GM21825 (cell line): ENCODE measurements around the gene NIN.
"Not testable (repeated sequence)": the region's sequence is repeated elsewhere in the genome, so short reads cannot be mapped to it uniquely, and the experiment has no call there.

Source experiments
- ATAC-seq: cut with Tn5 transposase; IDR thresholded peaks from one replicate; pipeline ENCODE4 v1.9.1; 2021; ENCODE audit warnings: mild to moderate bottlenecking, moderate library complexity; ENCODE audit not compliant: unreplicated experiment

NIN gene

DNA sequence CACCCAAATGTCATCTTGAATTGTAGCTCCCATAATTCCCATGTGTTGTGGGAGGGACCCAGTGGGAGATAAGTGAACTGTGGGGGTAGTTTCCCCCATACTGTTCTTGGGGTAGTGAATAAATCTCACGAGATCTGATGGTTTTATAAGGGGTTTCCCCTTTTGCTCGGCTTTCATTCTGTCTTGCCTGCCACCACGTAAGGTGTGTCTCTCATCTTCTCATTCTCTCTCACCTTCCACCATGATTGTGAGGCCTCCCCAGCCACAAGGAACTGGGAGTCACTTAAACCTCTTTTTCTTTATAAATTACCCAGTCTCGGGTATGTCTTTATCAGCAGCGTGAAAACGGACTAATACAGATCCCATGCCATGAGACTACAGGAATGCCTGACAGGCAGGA is 11.7 kb downstream of the NIN start:
- not testable (repeated sequence) for ATAC-seq

DNA sequence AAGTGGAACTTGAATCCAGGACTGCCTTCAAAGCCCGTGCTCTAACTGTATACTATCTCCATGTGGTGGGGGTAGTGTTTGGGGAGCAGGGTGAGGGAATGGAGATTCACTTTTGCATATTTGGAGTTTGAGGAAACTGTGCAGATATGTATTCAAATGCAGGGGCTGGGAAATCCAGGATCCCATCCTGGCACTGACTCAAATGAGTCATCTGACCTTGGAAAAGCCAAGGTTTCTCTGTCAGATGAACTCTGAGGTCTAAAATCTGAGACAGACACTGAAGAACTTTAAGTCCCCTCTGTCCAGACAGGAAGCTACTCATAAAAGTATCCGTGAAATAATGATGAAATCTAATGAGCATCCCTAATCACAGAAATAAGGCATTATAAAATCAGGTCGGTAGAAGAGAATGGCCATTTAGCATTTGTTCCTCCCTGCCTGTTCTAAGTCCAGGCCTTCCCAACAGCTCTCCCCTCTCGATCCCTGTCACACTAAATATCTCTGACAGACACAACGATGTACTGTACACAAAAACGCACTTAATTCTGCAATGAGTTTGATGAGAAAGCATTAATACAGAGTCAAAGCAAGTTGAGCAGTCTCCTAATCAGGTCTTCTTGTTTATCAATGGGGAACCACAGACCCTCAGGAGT is 14.4 kb downstream of the NIN start:
- ATAC-seq: no peak

DNA sequence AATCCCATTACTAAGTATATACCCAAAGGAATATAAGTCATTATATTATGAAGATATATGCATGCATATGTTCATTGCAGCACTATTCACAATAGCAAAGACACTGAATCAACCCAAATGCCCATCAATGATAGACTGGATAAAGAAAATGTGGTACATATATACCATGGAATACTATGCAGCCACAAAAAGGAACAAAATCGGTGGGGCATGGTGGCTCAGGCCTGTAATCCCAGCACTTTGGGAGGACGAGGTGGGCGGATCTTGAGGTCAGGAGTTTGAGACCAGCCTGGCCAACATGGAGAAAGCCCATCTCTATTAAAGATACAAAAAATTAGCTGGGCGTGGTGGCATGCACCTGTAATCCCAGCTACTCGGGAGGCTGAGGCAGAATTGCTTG is 15.4 kb downstream of the NIN start:
- ATAC-seq: not testable (repeated sequence)

DNA sequence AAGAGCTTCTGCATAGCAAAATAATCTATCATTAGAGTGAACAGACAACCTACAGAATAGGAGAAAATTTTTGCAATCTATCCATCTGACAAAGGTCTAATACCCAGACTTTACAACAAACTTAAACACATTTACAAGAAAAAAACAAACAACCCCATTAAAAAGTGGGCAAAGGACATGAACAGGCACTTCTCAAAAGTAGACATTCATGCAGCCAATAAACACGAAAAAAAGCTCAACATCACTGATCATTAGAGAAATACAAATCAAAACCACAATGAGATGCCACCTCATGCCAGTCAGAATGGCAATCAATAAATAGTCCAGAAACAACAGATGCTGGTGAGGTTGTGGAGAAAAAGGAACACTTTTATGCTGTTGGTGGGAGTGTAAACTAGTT is 15.9 kb downstream of the NIN start:
- ATAC-seq: not testable (repeated sequence)

DNA sequence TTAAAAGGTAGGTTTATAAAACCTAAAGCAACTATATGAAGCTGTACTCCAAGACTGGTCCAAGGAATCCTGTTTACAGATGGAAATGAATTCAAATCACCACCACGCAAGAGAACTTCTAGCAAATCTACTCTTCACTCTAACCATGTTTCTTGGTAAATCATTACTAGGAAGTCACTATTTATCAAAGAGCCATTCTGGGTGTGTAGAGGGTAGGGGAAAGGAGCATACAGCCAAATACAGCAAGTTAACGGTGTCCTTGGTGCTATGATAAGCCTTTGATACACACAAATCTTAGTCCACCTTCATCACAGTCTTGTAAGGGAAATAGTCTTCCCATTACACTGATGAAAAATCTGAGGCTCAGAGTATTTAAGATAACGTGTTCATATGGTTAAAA is 16.8 kb downstream of the NIN start:
- no peak for ATAC-seq

DNA sequence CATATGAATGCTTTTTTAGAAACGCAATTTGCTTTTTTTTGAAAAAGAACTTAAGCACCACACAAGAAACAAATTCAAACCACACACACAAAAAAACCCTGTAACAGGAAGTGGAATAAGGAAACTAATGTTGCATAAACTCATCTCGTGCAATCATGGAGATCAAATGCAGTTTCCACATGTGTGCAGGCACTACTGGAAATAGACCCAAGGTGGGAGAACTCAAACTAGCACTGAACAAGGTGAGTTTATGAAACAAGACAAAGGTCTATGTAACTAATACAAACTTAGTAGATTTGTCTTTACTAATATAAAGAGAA is 17.5 kb downstream of the NIN start:
- peak; percentile 64 for ATAC-seq

DNA sequence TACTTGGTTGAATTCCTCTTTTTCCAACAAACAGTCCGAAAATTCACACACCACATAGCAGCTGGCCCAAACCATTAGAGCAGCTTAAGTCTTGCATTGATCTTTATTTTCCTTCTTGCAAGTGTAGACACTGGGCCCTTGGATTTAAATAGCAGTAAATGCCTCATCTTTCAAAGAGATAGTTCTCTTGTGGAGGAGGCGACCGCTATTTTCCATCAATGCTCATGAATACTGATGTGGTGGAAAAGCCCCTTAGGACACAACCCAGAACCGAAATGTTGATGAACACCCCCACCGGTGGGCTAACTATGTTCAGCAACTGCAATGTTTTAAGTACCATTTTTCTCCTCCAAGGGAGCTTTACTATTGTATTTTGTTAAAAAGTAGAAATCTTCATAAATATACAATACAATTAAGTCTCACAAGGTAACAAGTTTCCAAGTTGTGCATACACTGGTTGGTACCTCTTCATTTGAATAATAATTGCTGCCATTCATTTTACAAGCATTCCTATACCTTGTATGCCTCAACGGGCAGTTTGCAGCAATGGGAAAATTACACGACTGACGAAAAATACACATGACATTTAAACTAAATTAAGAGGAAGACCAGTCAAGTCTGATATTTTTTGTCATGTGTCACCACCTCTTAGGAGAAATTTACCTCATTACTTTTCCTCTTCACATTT is 18.0 kb downstream of the NIN start:
- peak; percentile 31 for ATAC-seq

DNA sequence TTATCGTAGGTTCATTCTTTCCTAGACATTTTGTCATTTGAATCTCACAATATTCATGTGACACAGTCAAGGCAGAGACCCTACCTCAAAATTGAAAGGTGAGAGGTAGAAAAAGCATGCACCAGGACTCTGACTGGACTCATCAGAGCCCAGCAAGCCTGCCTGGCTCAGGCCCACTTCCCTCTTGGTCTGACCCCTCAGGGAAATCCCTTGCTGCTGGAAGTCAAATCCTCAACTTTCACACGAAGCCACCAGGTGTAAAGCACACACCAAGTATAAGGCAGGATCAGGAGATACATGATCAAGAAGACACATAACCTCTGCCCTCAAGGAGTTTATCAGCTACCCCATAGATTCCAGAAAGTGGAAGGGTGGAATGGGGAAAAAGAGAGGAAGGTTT is 18.8 kb downstream of the NIN start:
- ATAC-seq: no peak

DNA sequence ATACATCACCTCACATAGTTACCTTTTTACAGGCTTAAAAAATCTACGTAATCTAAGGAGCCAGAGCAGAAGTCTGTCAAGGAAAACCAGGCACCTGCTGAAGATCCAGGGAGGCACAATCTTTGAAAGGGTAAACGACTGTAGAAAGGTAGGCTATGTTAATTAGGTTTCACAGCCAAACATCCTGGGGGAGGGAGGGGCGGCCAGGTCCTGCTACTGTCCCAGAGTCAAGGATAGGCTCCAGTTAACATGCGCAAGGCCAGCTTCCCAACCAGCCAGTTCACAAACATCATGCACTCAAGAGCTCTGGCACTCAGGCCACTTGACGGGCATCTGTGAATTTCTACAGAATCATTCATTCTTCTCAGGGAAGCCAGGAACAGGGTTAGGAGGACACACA is 22.9 kb downstream of the NIN start:
- no peak for ATAC-seq

DNA sequence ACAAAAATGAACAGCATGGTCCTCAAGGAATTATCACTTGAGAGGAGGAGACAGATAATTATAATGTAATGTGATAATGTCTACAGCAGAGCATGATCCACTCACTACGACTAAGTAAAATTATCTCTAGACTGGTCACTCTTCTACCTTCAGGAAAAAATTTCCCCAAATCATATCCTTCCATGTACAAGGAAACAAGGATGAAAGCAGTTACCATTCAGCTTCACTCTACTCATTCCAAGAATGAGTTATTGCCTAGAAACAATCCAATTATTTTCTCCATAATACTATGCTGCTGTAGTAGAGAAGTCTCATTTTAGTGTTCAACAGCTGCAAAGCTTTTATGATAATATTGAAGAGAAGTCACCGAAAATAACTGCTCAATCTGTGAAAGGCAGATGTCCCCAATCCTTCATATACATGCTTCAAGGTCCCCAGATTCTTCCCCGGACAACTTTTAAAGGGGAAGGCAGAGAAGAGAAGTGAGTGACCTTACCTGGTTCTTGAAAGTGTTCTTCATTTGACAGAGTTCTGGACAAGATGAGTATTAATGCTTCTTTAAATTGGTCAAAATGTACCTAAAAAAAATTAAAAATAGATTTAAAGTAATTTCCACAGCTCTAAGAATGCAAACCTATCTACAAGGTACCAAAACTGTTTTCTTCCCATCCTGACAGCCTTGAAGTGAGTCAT is 24.6 kb downstream of the NIN start:
- no peak for ATAC-seq

DNA sequence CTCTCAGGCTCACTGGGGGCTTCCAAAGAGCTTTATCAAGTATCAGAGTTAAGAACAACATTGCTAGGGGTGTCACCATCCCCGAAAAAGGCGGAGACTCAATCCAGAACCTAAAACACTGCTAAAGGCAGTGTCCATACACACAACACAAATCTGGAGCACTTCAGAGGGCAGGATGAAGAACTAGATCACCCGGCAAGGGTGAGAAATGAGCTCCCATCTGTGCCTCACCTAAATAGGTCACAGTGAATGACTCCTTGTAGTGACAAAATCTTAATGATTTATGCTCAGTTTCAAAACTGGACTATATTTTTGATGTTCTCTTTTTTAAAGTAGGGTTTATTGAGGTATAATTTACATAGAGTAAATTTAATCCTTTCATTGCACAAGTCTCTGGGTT is 25.6 kb downstream of the NIN start:
- no peak for ATAC-seq

DNA sequence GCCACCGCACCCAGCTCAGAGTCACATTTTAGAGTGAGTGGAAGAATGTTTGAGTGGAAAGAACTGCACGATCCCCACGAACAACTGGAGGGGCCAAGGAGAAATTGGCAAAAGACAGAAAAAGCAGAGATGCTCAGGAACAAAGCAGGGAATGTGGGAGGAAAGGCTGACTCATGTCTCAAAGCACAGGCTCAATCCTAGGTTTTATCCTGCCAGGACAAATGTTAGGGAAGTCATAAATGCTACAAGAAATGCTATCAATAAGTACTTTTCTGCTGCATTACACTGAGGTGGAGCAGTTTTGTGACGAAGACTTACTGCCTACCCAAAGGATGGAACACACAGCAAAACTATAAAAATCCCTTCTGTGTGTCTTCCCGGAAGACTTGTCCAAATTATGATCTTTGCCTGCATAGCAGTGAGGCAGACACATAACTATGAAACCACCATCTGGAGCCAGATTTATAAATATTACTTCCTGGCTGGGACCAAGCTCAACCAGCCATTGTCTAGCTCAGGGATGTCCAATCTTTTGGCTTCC is 26.7 kb downstream of the NIN start:
- ATAC-seq: no peak

DNA sequence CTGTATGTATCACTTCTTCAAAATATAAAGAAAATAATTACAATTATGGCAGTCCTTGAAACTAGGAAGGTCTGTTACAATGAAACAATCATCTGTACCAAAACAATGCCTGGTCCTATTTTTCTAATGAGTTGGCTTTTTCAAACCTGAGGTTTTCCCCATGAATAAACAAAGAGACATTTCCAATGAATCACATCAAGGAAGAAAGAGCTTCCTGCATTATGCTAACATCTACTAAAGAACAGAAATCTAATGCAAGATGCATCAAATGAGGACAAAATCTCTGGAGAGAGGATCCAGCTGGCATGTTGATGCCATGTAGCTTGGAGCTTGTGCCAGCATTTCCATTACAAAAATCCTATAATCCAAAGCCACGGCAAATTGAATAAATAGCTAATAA is 29.3 kb downstream of the NIN start:
- ATAC-seq: no peak

DNA sequence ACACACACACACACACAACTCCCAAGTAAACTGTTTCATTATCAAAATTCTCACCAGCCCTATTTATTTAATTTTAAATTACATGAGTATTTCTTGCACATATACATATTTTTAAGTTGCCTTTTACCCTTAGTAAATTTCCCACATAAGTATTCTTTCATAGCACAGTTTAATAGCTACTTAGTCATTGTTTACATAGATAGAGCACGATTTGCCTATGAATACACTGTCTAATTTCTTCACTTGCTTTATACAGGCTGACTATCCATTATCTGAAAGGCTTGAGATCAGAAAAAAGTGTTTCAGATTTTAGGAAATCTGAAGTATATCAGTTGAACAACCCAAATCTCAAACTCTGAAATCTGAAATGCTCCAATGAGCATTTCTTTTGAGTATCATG is 30.9 kb downstream of the NIN start:
- ATAC-seq: no peak

DNA sequence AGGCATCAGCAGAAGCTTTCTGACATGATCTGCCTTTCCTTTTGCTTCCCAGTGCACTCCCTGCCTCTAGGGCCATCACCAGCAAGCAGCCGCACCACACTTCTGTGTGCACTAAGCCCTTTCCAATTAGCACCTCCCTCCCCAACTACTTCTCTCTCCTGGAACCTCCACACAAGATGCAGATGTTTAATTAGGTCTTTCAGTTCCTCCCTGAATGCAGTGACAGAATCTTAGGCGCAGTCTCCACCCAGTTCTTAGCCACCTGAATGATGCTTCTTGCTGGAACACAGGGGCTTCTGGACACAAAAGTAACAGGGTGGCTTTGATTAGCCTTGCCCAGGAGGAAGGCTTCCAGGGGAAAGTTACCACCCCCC is 32.9 kb downstream of the NIN start:
- ATAC-seq: peak; percentile 77

DNA sequence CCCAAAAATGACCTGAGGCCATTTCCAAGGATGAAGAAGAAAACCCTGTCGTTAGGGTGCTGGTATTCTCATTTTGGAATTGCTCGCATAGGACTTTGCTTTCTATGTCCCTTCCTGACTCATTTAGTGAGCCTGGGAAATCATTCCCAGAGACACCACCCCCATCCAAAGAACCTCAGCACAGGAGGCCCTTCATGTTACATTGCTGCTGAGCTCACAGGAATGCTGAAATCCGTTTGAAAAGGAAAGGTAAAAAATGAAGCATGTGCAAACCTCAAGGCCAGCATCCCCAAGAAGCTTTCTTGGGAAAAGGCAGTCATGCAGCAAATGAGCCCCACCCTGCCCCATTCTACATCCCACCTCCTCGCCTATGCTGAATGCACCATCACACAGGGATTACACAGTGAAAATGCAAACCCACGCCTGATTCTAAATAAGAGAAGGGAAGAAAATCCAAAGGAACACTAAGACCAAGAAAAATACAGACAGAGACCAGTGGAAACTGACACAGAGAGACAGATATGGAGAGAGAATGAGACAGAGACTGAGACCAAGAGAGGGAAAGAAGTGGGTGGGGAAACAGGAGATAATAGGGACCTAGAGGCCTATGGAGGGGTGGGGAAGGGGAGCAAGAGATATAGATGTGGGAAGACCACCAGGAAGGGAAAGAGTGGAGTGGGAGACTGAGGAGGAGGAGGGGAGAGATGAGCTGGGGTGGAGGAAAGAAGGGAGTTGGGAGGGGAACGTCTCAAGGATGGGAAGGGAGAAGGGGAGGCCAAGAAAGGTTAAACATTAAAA is 33.5 kb downstream of the NIN start:
- ATAC-seq: no peak

DNA sequence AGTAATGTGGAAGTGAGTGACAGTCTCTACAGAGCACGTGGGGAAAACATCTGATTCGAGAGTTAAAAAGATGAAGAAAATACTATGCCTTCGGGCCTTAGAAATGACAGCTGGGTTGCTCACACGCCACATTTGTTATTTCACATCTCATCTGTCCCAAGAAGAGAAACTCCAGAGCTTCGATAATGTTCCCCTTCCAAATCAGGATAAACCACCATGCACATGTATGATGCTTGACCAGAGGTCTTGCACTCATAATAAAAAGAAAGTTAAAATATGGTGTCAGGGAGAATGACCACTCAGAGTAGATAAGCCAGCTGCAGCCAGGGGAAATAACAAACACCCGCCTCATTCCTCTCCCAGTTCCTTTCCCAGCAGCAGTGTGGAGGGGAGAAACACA is 34.6 kb downstream of the NIN start:
- ATAC-seq: no peak

DNA sequence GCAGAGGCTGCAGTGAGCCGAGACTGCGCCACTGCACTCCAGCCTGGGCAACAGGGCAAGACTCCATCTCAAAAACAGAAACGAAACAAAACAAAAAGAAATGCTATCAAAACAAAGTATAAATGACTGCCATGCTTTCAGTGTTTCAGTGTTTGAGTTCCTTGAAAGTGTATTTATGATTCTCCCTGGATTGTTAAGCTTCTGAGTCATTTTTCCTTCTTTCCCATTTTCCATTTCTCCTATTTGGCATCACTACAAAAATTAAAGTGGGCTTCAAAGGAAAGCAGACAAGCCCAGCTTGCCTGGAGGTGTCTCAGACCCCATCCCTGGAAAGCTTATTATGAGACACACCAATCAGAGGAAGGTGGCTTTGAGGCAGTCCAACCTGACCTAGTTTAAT is 35.1 kb downstream of the NIN start:
- ATAC-seq: no peak

DNA sequence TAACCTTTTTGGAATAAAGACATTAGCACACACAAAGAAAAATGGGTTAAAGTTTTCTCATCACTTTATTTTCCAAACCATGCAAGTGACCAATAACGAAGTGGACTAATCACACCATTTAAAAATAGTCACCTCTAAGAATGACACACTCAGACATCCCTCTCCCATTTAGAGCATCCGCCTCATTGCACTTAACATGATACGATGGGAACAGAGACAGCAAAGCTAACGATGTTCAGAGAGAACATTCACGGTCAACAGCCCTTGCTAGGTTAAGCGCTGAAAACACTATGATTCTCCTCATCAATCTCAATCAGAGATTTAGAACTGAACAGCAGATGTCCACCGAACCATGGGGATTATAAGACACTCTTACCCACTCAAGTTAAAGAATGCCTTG is 35.8 kb downstream of the NIN start:
- no peak for ATAC-seq

DNA sequence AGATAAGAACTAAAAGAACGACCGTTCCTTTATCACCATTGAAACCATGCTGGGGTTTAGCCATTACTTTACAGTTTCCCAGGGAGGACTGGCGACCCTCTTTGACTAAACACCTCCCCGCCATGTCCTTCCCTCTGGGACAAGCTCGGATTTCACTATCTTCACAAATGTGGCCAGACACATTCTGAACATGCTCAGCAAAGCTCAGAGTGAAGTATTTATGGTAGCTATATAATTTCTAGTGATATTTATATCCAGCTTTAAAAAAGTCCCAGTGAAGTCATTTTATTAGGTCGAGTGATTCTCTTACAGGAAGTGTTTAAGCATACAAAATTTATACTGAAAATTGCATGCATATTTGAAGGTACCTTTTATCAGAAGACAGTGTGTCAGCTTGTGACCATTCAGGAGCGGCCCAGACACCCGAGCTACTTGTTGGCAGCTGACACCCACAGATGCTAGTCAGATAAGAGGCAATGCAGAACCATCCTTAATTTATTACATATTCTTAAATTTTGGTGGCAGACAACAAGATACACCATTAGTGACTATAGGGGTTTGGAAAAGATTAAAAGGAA is 36.8 kb downstream of the NIN start:
- no peak for ATAC-seq

DNA sequence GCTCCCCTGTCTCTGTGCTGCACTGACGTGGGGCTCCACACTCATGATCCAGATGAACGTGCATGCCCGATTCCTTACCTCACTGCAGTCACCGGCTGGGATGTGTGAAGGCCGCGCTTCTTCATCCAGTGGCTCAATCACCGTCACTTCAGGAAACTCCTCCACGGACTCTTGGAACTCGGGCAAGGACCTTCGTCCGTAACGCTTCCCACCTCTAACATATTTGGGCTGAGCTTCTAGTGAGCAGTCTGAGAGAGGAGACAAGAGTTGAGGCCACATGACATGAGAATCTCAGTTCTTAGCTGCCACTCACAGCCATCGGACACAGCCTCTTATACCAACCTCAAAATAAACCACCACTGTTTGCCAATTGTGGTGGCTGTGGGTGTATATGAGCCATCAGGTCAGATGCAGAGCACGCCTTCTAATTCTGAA is 38.3 kb downstream of the NIN start:
- ATAC-seq: no peak
